NCI-H2029 (cell line): ENCODE measurements around the gene NYAP2.

Experiments used
- DNase-seq: peaks from one replicate; lab custom pipeline; 2025; lab: John Stamatoyannopoulos, UW

The NYAP2 gene

DNA sequence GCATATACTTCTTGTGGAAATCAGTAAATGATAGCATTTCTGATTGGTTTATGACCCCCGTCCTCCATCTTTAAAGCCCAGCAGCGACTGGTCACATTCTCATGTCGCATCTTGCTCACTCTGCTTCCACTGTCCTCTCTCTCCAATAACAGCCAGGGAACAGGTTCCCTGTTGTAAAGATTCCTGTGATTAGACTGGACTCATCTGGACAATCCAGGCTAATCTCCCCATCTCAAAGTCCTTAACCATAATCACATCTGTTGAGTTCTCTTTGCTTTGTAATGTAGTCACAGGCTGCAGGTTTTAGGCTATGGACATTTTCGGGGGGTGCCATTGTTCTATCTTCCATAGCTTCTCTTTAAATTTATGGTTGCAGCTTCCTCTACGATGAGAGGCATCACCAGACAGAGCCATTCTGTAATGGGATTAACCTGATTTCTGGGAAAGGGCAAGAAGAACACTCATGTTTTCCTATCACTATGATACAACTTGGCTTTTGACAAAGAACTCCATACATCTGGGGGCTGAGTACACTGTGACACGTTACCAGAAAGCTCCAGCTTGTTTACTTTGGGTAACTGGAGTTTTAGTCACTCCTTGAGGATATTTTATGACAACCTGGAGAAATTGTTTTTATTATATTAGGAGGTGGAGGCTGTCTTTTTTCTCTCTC lies 159.0 kb downstream of the NYAP2 start:
- DNase-seq = no peak

DNA sequence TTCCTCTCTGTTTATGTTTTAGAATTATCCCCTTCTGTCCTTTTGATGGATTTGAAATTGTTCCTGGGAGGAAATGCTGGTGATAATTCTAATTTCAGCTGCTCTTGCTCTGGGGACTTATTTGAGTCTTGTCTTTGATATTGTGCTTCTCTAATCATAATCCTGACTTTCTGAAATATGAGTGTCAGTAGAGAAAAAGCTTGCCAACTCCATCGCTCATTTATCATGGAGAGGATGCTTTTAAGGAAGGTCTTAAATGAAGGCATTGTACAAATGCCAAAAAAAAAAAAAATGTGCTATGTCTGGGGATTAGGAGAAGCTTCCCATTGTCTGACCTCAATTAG lies 159.5 kb downstream of the NYAP2 start:
- no peak for DNase-seq

DNA sequence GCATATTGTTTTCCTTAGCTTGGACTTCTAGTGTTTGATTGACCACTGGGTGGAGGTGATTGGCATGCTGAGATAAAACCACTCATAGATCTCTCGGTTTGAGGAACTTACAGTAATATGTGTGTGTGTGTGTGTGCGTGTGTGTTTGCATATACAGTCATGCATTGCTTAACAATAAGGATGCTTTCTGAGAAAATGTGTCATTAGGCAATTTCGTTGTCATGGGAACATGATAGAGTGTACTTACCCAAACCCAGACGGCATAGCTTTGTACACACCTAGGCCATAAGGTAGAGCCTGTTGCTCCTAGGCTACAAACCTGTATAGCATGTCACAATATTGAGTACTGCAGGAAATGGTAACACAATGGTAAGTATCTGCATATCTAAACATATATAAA lies 167.3 kb downstream of the NYAP2 start:
- peak; percentile 10 for DNase-seq

DNA sequence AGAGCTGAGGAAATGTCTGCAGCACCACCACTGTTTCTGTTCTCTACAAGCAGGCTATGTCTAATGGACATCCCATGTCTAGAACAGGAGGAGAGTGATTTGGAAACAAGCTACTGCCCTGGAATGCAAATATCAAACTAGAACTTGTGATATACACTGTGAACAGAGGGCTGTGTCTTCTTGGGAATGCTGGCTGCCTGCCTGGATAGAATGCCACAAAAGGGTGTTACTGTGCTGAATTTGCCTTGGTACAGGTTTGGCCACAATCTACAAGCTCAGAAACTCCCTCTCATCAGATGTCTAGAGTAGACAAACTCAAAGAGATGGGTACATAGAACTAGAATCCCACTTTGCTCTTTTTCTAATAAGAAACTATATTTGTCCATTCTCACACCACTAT lies 170.5 kb downstream of the NYAP2 start:
- no peak for DNase-seq

DNA sequence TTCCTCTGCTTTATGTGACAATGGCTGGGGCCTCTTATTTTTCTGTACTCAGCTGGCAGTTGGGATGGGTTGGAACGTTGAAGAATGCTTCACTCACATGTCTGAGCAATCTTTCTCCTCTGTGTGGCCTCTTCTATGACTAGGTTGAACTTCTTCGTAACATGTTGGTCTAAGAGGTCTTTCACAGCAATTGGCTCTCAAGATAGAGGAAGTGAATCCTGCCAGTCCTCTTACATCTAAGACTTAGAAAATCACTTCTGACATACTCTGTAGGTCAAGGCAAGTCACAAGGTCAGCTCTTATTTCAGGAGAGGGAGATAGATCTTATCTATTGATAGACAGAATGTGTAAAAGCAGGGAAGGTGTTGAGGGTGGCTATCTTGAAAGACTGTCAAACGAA lies 174.1 kb downstream of the NYAP2 start:
- no peak for DNase-seq

- no peak for DNase-seq
Observed at GRCh38 chr2:225574582-225575138, 175.2 kb downstream of the NYAP2 start.

DNA sequence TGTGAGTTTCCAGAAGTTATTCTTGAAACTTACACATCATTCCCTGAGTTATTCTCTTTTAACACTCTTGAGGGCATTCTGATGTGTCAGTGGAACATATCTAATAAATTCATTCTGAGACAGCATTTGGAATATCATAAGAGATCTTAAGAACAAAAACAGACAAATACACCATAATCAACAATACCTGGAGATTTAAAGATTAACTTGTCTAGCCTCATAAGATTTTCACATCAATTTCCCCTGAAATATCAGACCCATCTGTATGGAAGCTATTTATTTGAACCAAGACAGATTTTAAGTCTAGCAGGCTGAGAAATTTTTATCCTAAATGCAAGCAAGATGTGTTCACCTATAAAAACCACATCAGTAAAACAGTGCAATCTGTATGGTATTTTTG lies 181.6 kb downstream of the NYAP2 start:
- no peak for DNase-seq

GRCh38 chr2:225581906-225582305 lies 182.4 kb downstream of the NYAP2 start:
- no peak for DNase-seq

DNA sequence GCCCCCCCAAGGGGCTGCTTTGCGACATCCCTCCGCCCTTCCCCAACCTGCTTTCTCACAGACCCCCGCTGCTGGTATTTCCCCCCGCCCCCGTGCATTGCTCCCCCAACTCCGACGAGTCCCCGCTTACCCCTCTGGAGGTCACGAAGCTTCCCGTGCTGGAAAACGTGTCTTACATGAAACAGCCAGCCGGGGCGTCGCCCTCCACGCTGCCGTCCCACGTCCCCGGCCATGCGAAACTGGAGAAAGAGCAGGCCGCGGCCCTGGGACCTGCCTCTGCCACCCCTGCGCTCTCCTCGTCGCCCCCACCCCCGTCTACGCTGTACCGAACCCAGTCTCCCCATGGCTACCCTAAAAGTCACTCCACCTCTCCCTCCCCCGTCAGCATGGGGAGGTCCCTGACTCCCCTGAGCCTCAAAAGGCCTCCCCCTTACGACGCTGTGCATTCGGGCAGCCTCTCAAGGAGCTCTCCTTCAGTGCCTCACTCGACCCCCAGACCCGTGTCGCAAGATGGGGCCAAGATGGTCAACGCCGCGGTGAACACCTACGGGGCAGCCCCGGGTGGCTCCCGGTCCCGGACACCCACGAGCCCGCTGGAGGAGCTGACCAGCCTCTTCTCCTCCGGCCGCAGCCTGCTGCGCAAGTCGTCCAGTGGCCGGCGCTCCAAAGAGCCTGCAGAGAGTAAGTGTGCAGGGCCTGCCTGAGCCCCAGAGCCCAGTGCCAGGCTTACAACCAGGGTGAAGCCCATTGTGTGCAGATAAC lies 183.0 kb downstream of the NYAP2 start:
- DNase-seq = no peak

GRCh38 chr2:225584796-225585195 lies 185.3 kb downstream of the NYAP2 start:
- DNase-seq = peak; percentile 0

DNA sequence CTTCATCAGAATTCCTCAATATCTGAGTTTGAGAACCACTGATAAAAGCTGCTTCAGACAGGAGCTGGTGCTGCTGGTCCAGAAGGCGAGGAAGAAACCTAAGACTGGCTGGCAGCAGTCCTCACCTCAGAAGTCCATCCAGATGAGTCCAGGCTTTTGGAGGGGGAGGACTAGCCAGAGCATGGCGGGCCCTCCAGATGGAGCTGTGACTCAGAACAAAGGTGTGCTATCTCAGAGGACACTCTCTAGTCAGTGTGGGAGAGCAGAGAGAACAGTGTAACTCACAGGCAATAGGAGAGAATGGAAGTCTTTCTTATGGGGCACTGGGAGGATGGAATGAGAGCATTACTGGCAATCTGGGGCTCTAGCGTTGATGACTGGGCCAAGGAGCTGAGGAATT lies 191.4 kb downstream of the NYAP2 start:
- DNase-seq = no peak

- no peak for DNase-seq
Observed at GRCh38 chr2:225597911-225598310, 198.4 kb downstream of the NYAP2 start.

DNA sequence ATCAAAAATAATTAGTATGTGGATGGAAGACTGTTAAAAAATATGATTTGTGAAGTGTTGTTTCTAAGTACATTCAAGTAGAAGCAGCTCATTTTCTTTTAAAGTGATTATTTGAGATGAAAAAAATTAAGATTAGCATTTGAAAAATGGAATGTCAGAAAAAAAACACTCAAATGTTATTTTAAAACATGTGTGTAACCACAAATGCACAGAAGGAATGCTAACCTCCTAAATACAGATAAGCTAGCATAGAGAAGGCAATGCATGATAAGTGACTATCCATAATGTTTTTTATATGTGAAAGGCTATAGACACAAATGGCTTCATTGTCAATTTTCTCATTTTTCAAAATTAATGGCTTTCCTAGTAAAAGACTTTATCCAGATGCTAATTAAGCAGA lies 198.9 kb downstream of the NYAP2 start:
- DNase-seq = no peak

GRCh38 chr2:225598897-225599296 lies 199.4 kb downstream of the NYAP2 start:
- DNase-seq = no peak

DNA sequence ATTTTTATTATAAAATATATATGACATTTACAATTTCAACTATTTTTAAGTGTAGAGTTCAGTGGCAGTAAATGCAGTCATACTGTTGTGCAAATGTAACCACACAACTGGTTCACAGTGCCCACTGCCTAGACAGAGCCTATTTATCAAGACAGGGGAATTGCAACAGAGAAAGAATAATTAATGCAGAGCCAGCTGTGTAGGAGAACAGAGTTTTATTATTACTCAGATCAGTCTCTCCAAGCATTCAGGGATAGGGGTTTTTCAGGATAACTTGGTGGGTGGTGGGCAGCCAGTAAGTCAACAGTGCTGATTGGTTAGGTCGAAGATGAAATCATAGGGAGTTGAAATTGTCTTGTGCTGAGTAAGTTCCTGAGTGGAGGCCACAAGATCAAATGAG lies 200.3 kb downstream of the NYAP2 start:
- no peak for DNase-seq

DNA sequence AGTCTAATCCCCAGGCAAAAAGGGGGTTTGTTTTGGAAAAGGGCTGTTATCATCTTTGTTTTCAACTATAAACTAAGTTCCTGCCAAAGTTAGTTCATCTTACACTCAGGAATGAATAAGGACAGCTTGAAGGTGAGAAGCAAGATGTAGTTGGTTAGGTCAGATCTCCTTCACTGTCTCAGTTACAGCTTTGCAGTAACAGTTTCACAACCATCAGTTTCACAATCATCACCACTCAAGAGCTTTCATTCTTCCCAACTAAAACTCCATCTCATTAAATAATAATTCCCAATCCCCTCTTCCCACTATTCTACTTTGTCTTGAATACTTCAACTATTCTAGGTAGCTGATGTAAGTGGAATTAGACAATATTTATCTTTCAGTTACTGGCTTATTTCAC lies 200.9 kb downstream of the NYAP2 start:
- no peak for DNase-seq

DNA sequence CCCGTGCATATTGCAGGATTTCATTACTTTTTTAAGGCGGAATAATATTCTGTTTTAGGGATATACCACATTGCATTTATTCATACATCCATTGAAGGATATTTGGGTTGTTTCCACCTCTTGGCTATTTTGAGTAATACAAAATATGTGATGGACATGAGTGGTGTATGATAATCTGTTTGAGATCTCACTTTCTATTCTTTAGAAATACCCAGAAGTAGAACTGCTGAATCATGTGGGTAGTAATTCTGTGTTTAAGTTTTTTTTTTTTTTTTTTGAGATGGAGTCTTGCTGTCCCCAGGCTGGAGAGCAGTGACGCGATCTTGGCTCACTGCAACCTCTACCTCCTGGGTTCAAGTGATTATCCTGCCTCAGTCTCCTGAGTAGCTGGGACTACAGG lies 201.4 kb downstream of the NYAP2 start:
- DNase-seq = no peak

DNA sequence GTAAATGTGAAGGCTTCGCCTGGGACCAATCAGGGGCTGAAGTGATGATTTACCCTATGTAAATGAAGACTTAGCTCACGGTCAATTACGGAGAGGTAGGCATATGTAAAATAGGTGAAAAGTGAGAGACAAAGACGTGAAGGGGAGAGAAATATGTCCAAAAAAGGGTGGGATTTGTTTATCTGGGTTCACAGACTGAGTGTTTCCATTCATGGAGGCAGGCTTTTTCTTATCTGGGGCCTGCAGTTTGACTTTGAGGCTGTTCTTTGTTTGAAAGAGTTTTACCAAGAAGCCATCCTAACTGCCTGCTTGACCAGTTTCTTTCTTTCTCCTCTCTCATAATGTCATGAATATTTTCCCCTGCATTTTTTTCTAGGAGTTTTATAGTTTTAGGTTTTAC lies 202.7 kb downstream of the NYAP2 start:
- DNase-seq = no peak

- no peak for DNase-seq
Observed at GRCh38 chr2:225608136-225608535, 208.6 kb downstream of the NYAP2 start.

GRCh38 chr2:225612636-225613035 lies 213.1 kb downstream of the NYAP2 start:
- no peak for DNase-seq

GRCh38 chr2:225614915-225615314 lies 215.4 kb downstream of the NYAP2 start:
- DNase-seq = no peak

DNA sequence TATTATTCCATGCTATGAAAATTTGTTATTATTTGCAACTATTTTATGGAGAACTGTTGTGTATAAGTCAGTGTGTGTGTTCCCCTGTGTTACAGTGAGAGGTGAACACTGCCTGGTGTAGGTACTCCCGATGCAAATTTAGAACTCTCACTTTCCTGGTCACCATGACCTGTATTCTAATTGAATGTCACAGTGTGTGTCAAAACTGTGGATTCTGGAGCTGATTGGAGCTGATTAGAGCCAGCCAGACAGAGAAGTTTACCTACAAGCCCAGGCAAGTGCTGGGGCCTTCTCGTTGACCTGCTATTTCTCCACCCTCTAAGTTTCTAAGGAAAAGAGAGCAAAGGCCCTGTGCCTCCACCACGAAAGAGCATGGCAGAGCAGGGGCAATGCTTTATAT lies 216.0 kb downstream of the NYAP2 start:
- no peak for DNase-seq

- no peak for DNase-seq
Observed at GRCh38 chr2:225616372-225616771, 216.9 kb downstream of the NYAP2 start.

- DNase-seq = no peak
Observed at GRCh38 chr2:225616848-225617247, 217.3 kb downstream of the NYAP2 start.
